ENCODE results near the gene LAYN. TPM values are rescaled to one million over a fixed set of nuclear protein-coding genes. Genes with fewer than 3 reads are reported as not detected.

Gene LAYN
- total and polyA plus RNA-seq, 9 donors, result 3.4 to 9.8 (median 6.5) TPM

- H3K9me3 ChIP-seq (replicated peaks; ENCODE audit: control insufficient read depth, low read depth, low read length), result no peaks in the 10 kb centered on the region
- no peak within 1 kb of the TSS for H3K4me3 ChIP-seq (ENCODE audit: low read length)
- H3K27me3 ChIP-seq (ENCODE audit: control insufficient read depth, insufficient read depth, low read length), result peaks cover 32% of the 10 kb centered on the region
- peak; percentile 19 for DNase-seq
- peaks cover 9% of the 10 kb centered on the region for H3K4me1 ChIP-seq (ENCODE audit: control insufficient read depth, insufficient read depth, low read length)
- WGBS (ENCODE audit: insufficient coverage), result 2% methylated on average over 23 of the region's 39 CpGs
- H3K36me3 ChIP-seq (ENCODE audit: control insufficient read depth, insufficient read depth, low read length), result no peaks in the 10 kb centered on the region
- H3K27ac ChIP-seq (ENCODE audit: low read length), result no peak within 1 kb of the TSS
Observed at GRCh38 chr11:111514216-111515031, 26.1 kb upstream of the LAYN start, which contains the start of gene HOATZ. Gene HOATZ, plus strand, starts transcription at chr11:111514778. Its CDS starts 7 bp downstream, at chr11:111514785.

GRCh38 chr11:111515591-111515990 is 24.9 kb upstream of the LAYN start:
- DNase-seq, result no peak
- 86% methylated on average over 2 of the region's 2 CpGs for WGBS (ENCODE audit: insufficient coverage)
- Histone ChIP-seq H3K4me3 (ENCODE audit: low read length) (no peak overlapping the region), H3K27ac (ENCODE audit: low read length) (no peak overlapping the region), H3K9me3 (replicated peaks; ENCODE audit: control insufficient read depth, low read depth, low read length) (no peaks in the 10 kb centered on the region), H3K4me1 (ENCODE audit: control insufficient read depth, insufficient read depth, low read length) (peaks cover 9% of the 10 kb centered on the region), H3K36me3 (ENCODE audit: control insufficient read depth, insufficient read depth, low read length) (no peaks in the 10 kb centered on the region), H3K27me3 (ENCODE audit: control insufficient read depth, insufficient read depth, low read length) (peaks cover 30% of the 10 kb centered on the region)

- H3K4me1 ChIP-seq (ENCODE audit: control insufficient read depth, insufficient read depth, low read length), result peaks cover 5% of the 10 kb centered on the region
- DNase-seq, result no peak
- no peaks in the 10 kb centered on the region for H3K36me3 ChIP-seq (ENCODE audit: control insufficient read depth, insufficient read depth, low read length)
- no peak overlapping the region for H3K27ac ChIP-seq (ENCODE audit: low read length)
- no peak overlapping the region for H3K4me3 ChIP-seq (ENCODE audit: low read length)
- WGBS (ENCODE audit: insufficient coverage), result no CpG with 5 or more reads among the region's 1 CpG
- H3K27me3 ChIP-seq (ENCODE audit: control insufficient read depth, insufficient read depth, low read length), result peaks cover 13% of the 10 kb centered on the region
- no peaks in the 10 kb centered on the region for H3K9me3 ChIP-seq (replicated peaks; ENCODE audit: control insufficient read depth, low read depth, low read length)
Observed at GRCh38 chr11:111518668-111519067, 21.9 kb upstream of the LAYN start.

- Histone ChIP-seq H3K9me3 (replicated peaks; ENCODE audit: control insufficient read depth, low read depth, low read length) (no peaks in the 10 kb centered on the region), H3K4me3 (ENCODE audit: low read length) (no peak overlapping the region), H3K4me1 (ENCODE audit: control insufficient read depth, insufficient read depth, low read length) (no peaks in the 10 kb centered on the region), H3K36me3 (ENCODE audit: control insufficient read depth, insufficient read depth, low read length) (no peaks in the 10 kb centered on the region), H3K27me3 (ENCODE audit: control insufficient read depth, insufficient read depth, low read length) (peaks cover 3% of the 10 kb centered on the region), H3K27ac (ENCODE audit: low read length) (no peak overlapping the region)
- no peak for DNase-seq
- WGBS (ENCODE audit: insufficient coverage), result no CpG with 5 or more reads among the region's 2 CpGs
Observed at GRCh38 chr11:111520560-111520959, 20.0 kb upstream of the LAYN start.

GRCh38 chr11:111521135-111521534 is 19.4 kb upstream of the LAYN start:
- Histone ChIP-seq H3K4me1 (ENCODE audit: control insufficient read depth, insufficient read depth, low read length) (no peaks in the 10 kb centered on the region), H3K9me3 (replicated peaks; ENCODE audit: control insufficient read depth, low read depth, low read length) (no peaks in the 10 kb centered on the region), H3K36me3 (ENCODE audit: control insufficient read depth, insufficient read depth, low read length) (no peaks in the 10 kb centered on the region), H3K27ac (ENCODE audit: low read length) (no peak overlapping the region), H3K27me3 (ENCODE audit: control insufficient read depth, insufficient read depth, low read length) (peaks cover 3% of the 10 kb centered on the region), H3K4me3 (ENCODE audit: low read length) (no peak overlapping the region)
- no peak for DNase-seq
- WGBS (ENCODE audit: insufficient coverage), result no CpG with 5 or more reads among the region's 2 CpGs

GRCh38 chr11:111522426-111522825 is 18.1 kb upstream of the LAYN start:
- Histone ChIP-seq H3K27ac (ENCODE audit: low read length) (no peak overlapping the region), H3K4me1 (ENCODE audit: control insufficient read depth, insufficient read depth, low read length) (no peaks in the 10 kb centered on the region), H3K36me3 (ENCODE audit: control insufficient read depth, insufficient read depth, low read length) (no peaks in the 10 kb centered on the region), H3K9me3 (replicated peaks; ENCODE audit: control insufficient read depth, low read depth, low read length) (no peaks in the 10 kb centered on the region), H3K27me3 (ENCODE audit: control insufficient read depth, insufficient read depth, low read length) (no peaks in the 10 kb centered on the region), H3K4me3 (ENCODE audit: low read length) (no peak overlapping the region)
- DNase-seq, result no peak
- 100% methylated on average over 1 of the region's 5 CpGs for WGBS (ENCODE audit: insufficient coverage)

GRCh38 chr11:111523343-111523742 is 17.2 kb upstream of the LAYN start:
- DNase-seq, result no peak
- WGBS (ENCODE audit: insufficient coverage), result 85% methylated on average over 2 of the region's 2 CpGs
- no peaks in the 10 kb centered on the region for H3K4me1 ChIP-seq (ENCODE audit: control insufficient read depth, insufficient read depth, low read length)
- no peaks in the 10 kb centered on the region for H3K27me3 ChIP-seq (ENCODE audit: control insufficient read depth, insufficient read depth, low read length)
- H3K36me3 ChIP-seq (ENCODE audit: control insufficient read depth, insufficient read depth, low read length), result no peaks in the 10 kb centered on the region
- H3K9me3 ChIP-seq (replicated peaks; ENCODE audit: control insufficient read depth, low read depth, low read length), result no peaks in the 10 kb centered on the region
- no peak overlapping the region for H3K4me3 ChIP-seq (ENCODE audit: low read length)
- H3K27ac ChIP-seq (ENCODE audit: low read length), result no peak overlapping the region

GRCh38 chr11:111524056-111524455 is 16.5 kb upstream of the LAYN start:
- Histone ChIP-seq H3K27ac (ENCODE audit: low read length) (no peak overlapping the region), H3K4me1 (ENCODE audit: control insufficient read depth, insufficient read depth, low read length) (no peaks in the 10 kb centered on the region), H3K36me3 (ENCODE audit: control insufficient read depth, insufficient read depth, low read length) (no peaks in the 10 kb centered on the region), H3K9me3 (replicated peaks; ENCODE audit: control insufficient read depth, low read depth, low read length) (no peaks in the 10 kb centered on the region), H3K27me3 (ENCODE audit: control insufficient read depth, insufficient read depth, low read length) (no peaks in the 10 kb centered on the region), H3K4me3 (ENCODE audit: low read length) (no peak overlapping the region)
- DNase-seq, result no peak
- WGBS (ENCODE audit: insufficient coverage), result no CpG with 5 or more reads among the region's 1 CpG

- no peak overlapping the region for H3K27ac ChIP-seq (ENCODE audit: low read length)
- H3K4me1 ChIP-seq (ENCODE audit: control insufficient read depth, insufficient read depth, low read length), result no peaks in the 10 kb centered on the region
- no peak for DNase-seq
- H3K27me3 ChIP-seq (ENCODE audit: control insufficient read depth, insufficient read depth, low read length), result no peaks in the 10 kb centered on the region
- no peaks in the 10 kb centered on the region for H3K9me3 ChIP-seq (replicated peaks; ENCODE audit: control insufficient read depth, low read depth, low read length)
- 90% methylated on average over 1 of the region's 1 CpG for WGBS (ENCODE audit: insufficient coverage)
- H3K4me3 ChIP-seq (ENCODE audit: low read length), result no peak overlapping the region
- H3K36me3 ChIP-seq (ENCODE audit: control insufficient read depth, insufficient read depth, low read length), result no peaks in the 10 kb centered on the region
Observed at GRCh38 chr11:111525456-111525855, 15.1 kb upstream of the LAYN start.

- Histone ChIP-seq H3K4me3 (ENCODE audit: low read length) (no peak overlapping the region), H3K36me3 (ENCODE audit: control insufficient read depth, insufficient read depth, low read length) (no peaks in the 10 kb centered on the region), H3K27ac (ENCODE audit: low read length) (no peak overlapping the region), H3K9me3 (replicated peaks; ENCODE audit: control insufficient read depth, low read depth, low read length) (no peaks in the 10 kb centered on the region), H3K4me1 (ENCODE audit: control insufficient read depth, insufficient read depth, low read length) (no peaks in the 10 kb centered on the region), H3K27me3 (ENCODE audit: control insufficient read depth, insufficient read depth, low read length) (no peaks in the 10 kb centered on the region)
- no peak for DNase-seq
- 78% methylated on average over 1 of the region's 1 CpG for WGBS (ENCODE audit: insufficient coverage)
Observed at GRCh38 chr11:111526501-111526900, 14.0 kb upstream of the LAYN start.

Measured in muscle of leg (tissue), 11 donors.